Measurements from ENCODE around the gene SPINK14. TPM values are rescaled to one million over a fixed set of nuclear protein-coding genes. Genes with fewer than 3 reads are reported as not detected.

SPINK14 gene
- total and polyA plus RNA-seq, 4 donors = not detected

DNA sequence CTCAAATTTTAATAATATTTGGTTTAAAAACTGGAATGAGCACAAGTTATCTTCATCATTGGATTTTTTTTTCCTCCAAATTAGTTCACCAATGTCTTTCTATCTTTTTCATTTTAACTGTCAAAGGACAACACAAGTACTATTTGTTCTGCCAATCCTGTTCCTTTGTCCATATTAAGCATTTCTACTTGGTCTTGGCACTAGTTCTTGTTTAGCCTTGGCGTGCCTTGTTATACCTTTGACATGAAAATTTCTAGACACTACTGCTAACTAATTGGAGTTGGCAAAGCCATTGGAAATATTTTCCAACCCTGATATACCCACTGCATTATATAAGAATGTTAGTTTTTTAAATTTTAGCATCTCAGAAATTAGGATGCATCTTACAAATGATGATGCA, 38.3 kb downstream of the SPINK14 start:
- TF ChIP-seq FOXA1 (IDR thresholded peaks at IDR 0.05) (no peak), NR2F2 (IDR thresholded peaks at IDR 0.05) (no peak), FOXA2 (IDR thresholded peaks at IDR 0.05) (no peak)
- TF ChIP-seq, protein P1, sequence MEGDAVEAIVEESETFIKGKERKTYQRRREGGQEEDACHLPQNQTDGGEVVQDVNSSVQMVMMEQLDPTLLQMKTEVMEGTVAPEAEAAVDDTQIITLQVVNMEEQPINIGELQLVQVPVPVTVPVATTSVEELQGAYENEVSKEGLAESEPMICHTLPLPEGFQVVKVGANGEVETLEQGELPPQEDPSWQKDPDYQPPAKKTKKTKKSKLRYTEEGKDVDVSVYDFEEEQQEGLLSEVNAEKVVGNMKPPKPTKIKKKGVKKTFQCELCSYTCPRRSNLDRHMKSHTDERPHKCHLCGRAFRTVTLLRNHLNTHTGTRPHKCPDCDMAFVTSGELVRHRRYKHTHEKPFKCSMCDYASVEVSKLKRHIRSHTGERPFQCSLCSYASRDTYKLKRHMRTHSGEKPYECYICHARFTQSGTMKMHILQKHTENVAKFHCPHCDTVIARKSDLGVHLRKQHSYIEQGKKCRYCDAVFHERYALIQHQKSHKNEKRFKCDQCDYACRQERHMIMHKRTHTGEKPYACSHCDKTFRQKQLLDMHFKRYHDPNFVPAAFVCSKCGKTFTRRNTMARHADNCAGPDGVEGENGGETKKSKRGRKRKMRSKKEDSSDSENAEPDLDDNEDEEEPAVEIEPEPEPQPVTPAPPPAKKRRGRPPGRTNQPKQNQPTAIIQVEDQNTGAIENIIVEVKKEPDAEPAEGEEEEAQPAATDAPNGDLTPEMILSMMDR (IDR thresholded peaks at IDR 0.05; ENCODE audit: low read depth, low read length, missing input control) = no peak
- H3K9me3 ChIP-seq (ENCODE audit: control insufficient read depth in 4 of 4, low read length in 3 of 4) = no peaks in the 10 kb centered on the region
- H3K27ac ChIP-seq (ENCODE audit: low read depth in 1 of 2, low read length in 2 of 2) = no peak overlapping the region
- no peaks in the 10 kb centered on the region for H3K36me3 ChIP-seq (ENCODE audit: control insufficient read depth in 4 of 4, insufficient read depth in 3 of 4, low read depth in 1 of 4, low read length in 3 of 4)
- no peak overlapping the region for H3K9ac ChIP-seq (ENCODE audit: low read depth in 1 of 2, low read length in 2 of 2)
- WGBS = 81% methylated on average over 1 of the region's 1 CpG
- H3K4me3 ChIP-seq (ENCODE audit: low read depth in 1 of 3, low read length in 3 of 3) = no peak overlapping the region
- DNase-seq (ENCODE audit: low spot score) = no peak
- no peaks in the 10 kb centered on the region for H3K27me3 ChIP-seq (ENCODE audit: control insufficient read depth in 4 of 4, insufficient read depth in 4 of 4, low read length in 3 of 4)
- peaks cover 0 to 8% (median 0%) of the 10 kb centered on the region in 4 donors for H3K4me1 ChIP-seq (ENCODE audit: control insufficient read depth in 4 of 4, insufficient read depth in 4 of 4, low read length in 3 of 4)

DNA sequence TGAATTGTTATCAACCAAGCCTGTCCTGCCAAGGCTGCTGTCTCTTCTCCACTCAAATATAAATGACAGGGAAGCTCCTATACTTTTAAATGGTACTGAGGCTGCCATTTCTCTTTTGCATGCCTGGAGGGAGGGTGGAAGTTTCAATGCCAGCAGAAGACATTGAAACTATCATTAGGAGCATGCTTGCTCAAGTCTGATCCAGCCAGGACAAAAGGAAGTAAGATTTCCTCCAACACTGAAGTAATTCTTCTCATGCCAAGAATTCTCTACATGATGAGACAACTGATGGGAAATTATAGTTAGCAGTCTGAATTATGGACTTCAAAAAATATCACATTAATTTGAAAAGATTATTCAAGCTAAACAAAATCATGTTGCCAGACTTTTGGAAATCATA, 39.9 kb downstream of the SPINK14 start:
- Histone ChIP-seq H3K4me3 (ENCODE audit: low read depth in 1 of 3, low read length in 3 of 3) (no peak overlapping the region), H3K27ac (ENCODE audit: low read depth in 1 of 2, low read length in 2 of 2) (no peak overlapping the region), H3K27me3 (ENCODE audit: control insufficient read depth in 4 of 4, insufficient read depth in 4 of 4, low read length in 3 of 4) (no peaks in the 10 kb centered on the region), H3K9me3 (ENCODE audit: control insufficient read depth in 4 of 4, low read length in 3 of 4) (no peaks in the 10 kb centered on the region), H3K4me1 (ENCODE audit: control insufficient read depth in 4 of 4, insufficient read depth in 4 of 4, low read length in 3 of 4) (peaks cover 0 to 8% (median 0%) of the 10 kb centered on the region in 4 donors), H3K36me3 (ENCODE audit: control insufficient read depth in 4 of 4, insufficient read depth in 3 of 4, low read depth in 1 of 4, low read length in 3 of 4) (no peaks in the 10 kb centered on the region), H3K9ac (ENCODE audit: low read depth in 1 of 2, low read length in 2 of 2) (no peak overlapping the region)
- TF ChIP-seq FOXA2 (IDR thresholded peaks at IDR 0.05) = no peak
- no peak for TF ChIP-seq JUND (IDR thresholded peaks at IDR 0.05)
- no peak for TF ChIP-seq FOXA1 (IDR thresholded peaks at IDR 0.05)
- TF ChIP-seq RXRA (IDR thresholded peaks at IDR 0.05) = no peak
- no peak for TF ChIP-seq HNF4A (conservative IDR thresholded peaks at IDR 0.05)
- no peak for TF ChIP-seq RAD21 (IDR thresholded peaks at IDR 0.05)
- no peak for TF ChIP-seq GABPA (IDR thresholded peaks at IDR 0.05 in 1 of 2, conservative IDR thresholded peaks at IDR 0.05 in 1 of 2)
- TF ChIP-seq, protein P2, sequence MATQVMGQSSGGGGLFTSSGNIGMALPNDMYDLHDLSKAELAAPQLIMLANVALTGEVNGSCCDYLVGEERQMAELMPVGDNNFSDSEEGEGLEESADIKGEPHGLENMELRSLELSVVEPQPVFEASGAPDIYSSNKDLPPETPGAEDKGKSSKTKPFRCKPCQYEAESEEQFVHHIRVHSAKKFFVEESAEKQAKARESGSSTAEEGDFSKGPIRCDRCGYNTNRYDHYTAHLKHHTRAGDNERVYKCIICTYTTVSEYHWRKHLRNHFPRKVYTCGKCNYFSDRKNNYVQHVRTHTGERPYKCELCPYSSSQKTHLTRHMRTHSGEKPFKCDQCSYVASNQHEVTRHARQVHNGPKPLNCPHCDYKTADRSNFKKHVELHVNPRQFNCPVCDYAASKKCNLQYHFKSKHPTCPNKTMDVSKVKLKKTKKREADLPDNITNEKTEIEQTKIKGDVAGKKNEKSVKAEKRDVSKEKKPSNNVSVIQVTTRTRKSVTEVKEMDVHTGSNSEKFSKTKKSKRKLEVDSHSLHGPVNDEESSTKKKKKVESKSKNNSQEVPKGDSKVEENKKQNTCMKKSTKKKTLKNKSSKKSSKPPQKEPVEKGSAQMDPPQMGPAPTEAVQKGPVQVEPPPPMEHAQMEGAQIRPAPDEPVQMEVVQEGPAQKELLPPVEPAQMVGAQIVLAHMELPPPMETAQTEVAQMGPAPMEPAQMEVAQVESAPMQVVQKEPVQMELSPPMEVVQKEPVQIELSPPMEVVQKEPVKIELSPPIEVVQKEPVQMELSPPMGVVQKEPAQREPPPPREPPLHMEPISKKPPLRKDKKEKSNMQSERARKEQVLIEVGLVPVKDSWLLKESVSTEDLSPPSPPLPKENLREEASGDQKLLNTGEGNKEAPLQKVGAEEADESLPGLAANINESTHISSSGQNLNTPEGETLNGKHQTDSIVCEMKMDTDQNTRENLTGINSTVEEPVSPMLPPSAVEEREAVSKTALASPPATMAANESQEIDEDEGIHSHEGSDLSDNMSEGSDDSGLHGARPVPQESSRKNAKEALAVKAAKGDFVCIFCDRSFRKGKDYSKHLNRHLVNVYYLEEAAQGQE (IDR thresholded peaks at IDR 0.05) = no peak
- no peak for TF ChIP-seq EGR1 (IDR thresholded peaks at IDR 0.05; ENCODE audit: low read depth in 2 of 2)
- TF ChIP-seq, protein P3, sequence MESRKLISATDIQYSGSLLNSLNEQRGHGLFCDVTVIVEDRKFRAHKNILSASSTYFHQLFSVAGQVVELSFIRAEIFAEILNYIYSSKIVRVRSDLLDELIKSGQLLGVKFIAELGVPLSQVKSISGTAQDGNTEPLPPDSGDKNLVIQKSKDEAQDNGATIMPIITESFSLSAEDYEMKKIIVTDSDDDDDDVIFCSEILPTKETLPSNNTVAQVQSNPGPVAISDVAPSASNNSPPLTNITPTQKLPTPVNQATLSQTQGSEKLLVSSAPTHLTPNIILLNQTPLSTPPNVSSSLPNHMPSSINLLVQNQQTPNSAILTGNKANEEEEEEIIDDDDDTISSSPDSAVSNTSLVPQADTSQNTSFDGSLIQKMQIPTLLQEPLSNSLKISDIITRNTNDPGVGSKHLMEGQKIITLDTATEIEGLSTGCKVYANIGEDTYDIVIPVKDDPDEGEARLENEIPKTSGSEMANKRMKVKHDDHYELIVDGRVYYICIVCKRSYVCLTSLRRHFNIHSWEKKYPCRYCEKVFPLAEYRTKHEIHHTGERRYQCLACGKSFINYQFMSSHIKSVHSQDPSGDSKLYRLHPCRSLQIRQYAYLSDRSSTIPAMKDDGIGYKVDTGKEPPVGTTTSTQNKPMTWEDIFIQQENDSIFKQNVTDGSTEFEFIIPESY (IDR thresholded peaks at IDR 0.05) = no peak
- TF ChIP-seq, protein P4, sequence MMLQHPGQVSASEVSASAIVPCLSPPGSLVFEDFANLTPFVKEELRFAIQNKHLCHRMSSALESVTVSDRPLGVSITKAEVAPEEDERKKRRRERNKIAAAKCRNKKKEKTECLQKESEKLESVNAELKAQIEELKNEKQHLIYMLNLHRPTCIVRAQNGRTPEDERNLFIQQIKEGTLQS (IDR thresholded peaks at IDR 0.05) = no peak
- no peak for TF ChIP-seq SP1 (IDR thresholded peaks at IDR 0.05)
- no peak for TF ChIP-seq HNF4G (IDR thresholded peaks at IDR 0.05)
- TF ChIP-seq NR2F2 (IDR thresholded peaks at IDR 0.05) = no peak
- TF ChIP-seq, protein P5, sequence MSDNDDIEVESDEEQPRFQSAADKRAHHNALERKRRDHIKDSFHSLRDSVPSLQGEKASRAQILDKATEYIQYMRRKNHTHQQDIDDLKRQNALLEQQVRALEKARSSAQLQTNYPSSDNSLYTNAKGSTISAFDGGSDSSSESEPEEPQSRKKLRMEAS (IDR thresholded peaks at IDR 0.05) = no peak
- TF ChIP-seq YY1 (IDR thresholded peaks at IDR 0.05) = no peak
- TF ChIP-seq, protein P1 (IDR thresholded peaks at IDR 0.05; ENCODE audit: low read depth, low read length, missing input control) = no peak
- no peak for TF ChIP-seq TAF1 (conservative IDR thresholded peaks at IDR 0.05)
- DNase-seq (ENCODE audit: low spot score) = no peak
